Stimulated activated effector memory CD8-positive, alpha-beta T cell treated with anti-CD3 and anti-CD28 coated beads, Interleukin-12 subunit alpha, Interleukin-12 subunit beta, amount 100 ng/mL, for 72 hours (primary cell): Measurements from ENCODE around the gene ATP11B.

Experiments used
- ATAC-seq: fragments of 150-1000 bp; cut with Tn5 transposase; 2 replicates; pipeline ENCODE4 v1.10.0; 2021
- DNase-seq, 2 donors: peaks; one replicate each; pipeline ENCODE4 v3.0.0; 2021 to 2022; ENCODE audit warnings: low spot score in 2 of 2
- H3K27ac Mint-ChIP-seq: one replicate; pipeline ENCODE4 v1.8.0; 2022; ENCODE audit warnings: mild to moderate bottlenecking, mixed read lengths
- H3K36me3 Mint-ChIP-seq: one replicate; pipeline ENCODE4 v1.8.0; 2022; ENCODE audit warnings: mild to moderate bottlenecking, mixed read lengths
- H3K4me1 Mint-ChIP-seq: one replicate; pipeline ENCODE4 v1.8.0; 2022; ENCODE audit warnings: mixed read lengths
- H3K4me3 Mint-ChIP-seq: one replicate; pipeline ENCODE4 v1.8.0; 2022; ENCODE audit warnings: mild to moderate bottlenecking, mixed read lengths
- H3K9me3 Mint-ChIP-seq: one replicate; pipeline ENCODE4 v1.8.0; 2022; ENCODE audit warnings: mixed read lengths

ATP11B gene

DNA sequence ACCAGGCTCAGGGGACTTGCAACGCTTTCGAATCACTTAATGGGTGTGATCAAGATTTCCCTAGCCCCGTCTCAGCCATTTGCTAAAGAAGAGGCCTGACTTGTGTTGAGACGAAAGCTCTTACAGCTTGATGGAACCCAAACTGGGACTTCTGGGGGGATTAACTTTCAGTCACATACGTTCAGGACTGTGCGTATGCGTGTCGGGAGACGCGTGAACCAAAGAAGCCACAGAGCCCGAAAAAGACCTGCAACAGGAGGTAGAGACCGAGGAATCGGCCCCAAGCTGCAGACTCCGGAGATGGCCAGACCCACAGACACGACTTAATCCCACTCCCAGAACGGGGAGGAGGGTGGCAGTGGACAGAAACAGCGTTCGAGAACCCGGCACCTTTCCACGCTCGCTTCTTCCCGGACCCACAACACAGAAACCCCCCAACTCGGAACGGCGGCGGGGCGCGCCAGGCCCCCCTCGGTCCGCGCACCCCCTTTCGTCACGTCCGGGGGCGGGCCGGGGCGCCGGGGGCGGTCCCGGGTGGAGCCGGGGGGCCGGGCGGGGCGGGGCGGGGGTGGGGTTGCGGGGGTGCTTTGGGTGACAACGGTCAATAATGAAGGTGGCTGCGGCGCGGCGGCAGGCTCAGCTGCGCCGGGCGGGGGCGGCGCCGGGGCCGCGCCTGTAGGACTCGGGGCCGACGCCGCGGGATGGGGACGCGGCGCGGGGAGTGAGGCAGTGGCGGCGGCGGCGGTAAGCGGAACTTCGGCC, at the start of gene ATP11B:
Gene ATP11B (plus strand): TSS at position 604 of the 762 bp plus-strand sequence. CDS start 256 bp downstream, outside the sequence.
- H3K9me3 Mint-ChIP-seq, result no peaks in the 10 kb centered on the region
- peak within 1 kb of the TSS; percentile 94 for H3K27ac Mint-ChIP-seq
- H3K36me3 Mint-ChIP-seq, result peaks cover 23% of the 10 kb centered on the region
- H3K4me1 Mint-ChIP-seq, result peaks cover 16% of the 10 kb centered on the region
- ATAC-seq, result peak; percentile 82
- H3K4me3 Mint-ChIP-seq, result peak within 1 kb of the TSS; percentile 89
- DNase-seq, result peak; percentile 81 to 87

DNA sequence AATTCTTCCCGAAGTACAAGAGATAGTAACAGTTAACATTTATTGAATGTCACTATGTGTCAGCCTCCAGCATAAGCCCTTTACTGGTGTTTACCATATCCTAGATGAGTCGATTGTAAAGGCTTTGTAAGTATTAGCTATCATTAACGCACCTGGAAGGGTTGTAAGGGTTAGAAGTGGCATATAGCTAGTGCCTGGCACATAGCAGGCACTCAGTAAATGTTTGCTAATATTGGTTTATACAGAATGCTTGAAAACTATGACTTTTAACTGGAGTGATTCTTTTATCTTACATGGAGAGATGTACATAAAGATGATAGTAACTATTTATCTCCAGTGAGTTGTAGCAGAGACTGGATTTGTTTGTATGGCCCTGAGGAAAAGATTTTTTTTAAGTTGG, 46.3 kb upstream of the ATP11B start:
- no peaks in the 10 kb centered on the region for H3K4me1 Mint-ChIP-seq
- no peak overlapping the region for H3K27ac Mint-ChIP-seq
- H3K36me3 Mint-ChIP-seq, result no peaks in the 10 kb centered on the region
- no peak overlapping the region for H3K4me3 Mint-ChIP-seq
- DNase-seq (no peak), ATAC-seq (no peak)
- H3K9me3 Mint-ChIP-seq, result no peaks in the 10 kb centered on the region

DNA sequence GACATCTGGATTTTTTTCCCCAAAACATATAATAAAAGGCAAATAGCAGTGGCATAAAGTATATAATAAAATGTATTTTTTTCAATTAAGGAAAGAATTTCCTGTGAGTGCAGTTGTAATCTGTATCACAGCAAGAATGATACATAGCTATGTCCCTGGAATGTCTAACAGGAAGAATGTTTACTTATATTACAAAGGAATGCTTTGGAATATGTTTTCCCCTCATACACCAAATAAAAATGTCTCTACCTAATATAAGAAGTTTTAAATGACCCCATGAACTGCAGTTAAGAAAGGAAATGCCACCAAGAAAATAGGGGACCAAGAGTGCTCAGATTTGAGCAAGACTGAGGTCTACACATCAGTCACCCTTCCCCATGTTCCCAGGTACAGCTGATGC, 38.0 kb upstream of the ATP11B start:
- no peak overlapping the region for H3K4me3 Mint-ChIP-seq
- H3K36me3 Mint-ChIP-seq, result no peaks in the 10 kb centered on the region
- no peaks in the 10 kb centered on the region for H3K4me1 Mint-ChIP-seq
- no peak for ATAC-seq
- no peak overlapping the region for H3K27ac Mint-ChIP-seq
- H3K9me3 Mint-ChIP-seq, result no peaks in the 10 kb centered on the region
- DNase-seq, result no peak

DNA sequence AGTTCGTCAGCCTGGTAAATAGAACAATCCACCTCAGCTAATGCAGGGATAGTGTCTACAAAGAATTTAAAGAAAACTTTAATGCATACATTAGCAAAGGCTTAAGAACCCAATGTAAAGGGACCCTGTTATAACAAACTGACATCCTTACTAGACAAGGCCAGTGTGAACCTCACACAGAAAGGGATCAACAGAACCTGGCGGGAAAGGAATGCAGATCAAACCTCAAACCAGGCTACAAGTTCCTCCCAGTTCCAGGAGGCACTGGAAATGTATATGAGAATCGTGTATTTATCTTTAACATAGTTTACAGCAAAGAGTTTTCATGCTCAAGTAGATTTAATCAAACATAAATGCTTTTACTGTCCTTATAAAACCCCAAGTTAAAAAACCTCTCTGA, 37.6 kb upstream of the ATP11B start:
- H3K9me3 Mint-ChIP-seq, result no peaks in the 10 kb centered on the region
- no peak overlapping the region for H3K4me3 Mint-ChIP-seq
- DNase-seq (no peak), ATAC-seq (no peak)
- H3K36me3 Mint-ChIP-seq, result no peaks in the 10 kb centered on the region
- no peak overlapping the region for H3K27ac Mint-ChIP-seq
- no peaks in the 10 kb centered on the region for H3K4me1 Mint-ChIP-seq

DNA sequence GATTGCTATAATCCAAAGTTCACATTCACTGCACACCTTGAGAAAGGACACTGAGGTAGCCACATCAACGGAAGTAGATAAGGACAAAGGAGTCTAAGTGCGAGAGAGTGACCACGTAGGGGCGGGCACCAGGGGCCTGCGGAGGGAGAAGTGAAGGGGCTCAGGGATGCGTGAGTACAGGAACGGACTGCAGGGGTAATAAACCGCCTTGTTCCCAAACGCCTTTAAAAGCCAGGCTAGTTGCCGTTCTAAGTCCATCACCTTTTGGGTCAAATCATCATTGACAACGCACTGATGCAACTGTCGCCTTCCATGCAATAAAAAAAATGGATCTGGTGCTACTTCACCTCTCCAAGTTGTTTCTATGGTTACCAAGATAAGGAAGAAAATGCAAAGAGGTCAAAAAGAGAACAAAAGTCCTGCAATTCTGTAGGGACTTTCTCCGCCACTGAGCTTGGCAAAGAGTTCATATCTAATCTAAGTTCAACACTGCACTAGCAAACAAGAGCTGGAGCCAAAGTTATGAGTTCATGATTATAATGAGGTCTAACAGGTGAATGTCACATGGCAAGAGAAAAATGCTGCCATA, 32.6 kb upstream of the ATP11B start:
- H3K36me3 Mint-ChIP-seq, result no peaks in the 10 kb centered on the region
- no peak overlapping the region for H3K27ac Mint-ChIP-seq
- H3K4me3 Mint-ChIP-seq, result no peak overlapping the region
- ATAC-seq (no peak), DNase-seq (no peak)
- H3K4me1 Mint-ChIP-seq, result no peaks in the 10 kb centered on the region
- no peaks in the 10 kb centered on the region for H3K9me3 Mint-ChIP-seq

DNA sequence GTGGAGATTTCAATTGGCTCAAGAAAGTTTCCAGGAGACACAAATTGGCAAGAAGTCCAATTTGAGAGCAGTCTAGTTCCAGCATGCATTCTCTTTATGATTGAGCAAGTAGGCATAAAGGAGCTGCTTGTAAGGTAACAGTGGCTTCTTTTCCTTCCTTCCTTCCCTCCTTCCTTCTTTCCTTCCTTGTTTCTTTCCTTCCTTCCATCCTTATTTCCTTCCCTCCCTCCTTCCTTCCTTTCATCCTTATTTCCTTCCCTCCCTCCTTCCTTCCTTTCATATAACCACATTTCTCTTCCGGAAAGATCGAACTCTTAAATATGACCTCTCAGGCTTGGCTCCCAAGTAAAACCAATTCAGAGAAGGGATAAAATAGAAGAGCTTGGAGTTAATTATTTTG, 29.4 kb upstream of the ATP11B start:
- H3K4me3 Mint-ChIP-seq, result no peak overlapping the region
- no peaks in the 10 kb centered on the region for H3K4me1 Mint-ChIP-seq
- no peak for DNase-seq
- ATAC-seq, result no peak
- no peaks in the 10 kb centered on the region for H3K36me3 Mint-ChIP-seq
- H3K27ac Mint-ChIP-seq, result no peak overlapping the region
- H3K9me3 Mint-ChIP-seq, result no peaks in the 10 kb centered on the region

DNA sequence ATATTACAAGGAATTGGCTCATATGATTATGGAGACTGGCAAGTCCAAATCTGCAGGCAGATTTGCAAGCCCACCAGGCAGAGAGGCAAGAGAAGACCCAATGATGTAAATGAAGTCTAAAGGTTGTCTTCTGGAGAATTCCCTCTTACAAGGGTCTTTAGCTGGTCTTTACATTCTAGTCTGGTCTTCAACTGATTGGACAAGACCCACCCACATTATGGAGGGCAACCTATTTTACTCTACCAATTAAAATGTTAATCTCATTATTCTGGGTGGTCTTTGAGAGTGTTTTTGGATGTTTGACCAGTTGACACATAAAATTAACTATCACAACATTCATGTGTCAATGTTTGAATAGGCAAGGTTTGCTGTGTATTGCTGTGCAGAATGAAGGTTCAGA, 28.0 kb upstream of the ATP11B start:
- Mint-ChIP-seq H3K4me1 (no peaks in the 10 kb centered on the region), H3K36me3 (no peaks in the 10 kb centered on the region), H3K4me3 (no peak overlapping the region), H3K9me3 (no peaks in the 10 kb centered on the region), H3K27ac (no peak overlapping the region)
- ATAC-seq (no peak), DNase-seq (no peak)

DNA sequence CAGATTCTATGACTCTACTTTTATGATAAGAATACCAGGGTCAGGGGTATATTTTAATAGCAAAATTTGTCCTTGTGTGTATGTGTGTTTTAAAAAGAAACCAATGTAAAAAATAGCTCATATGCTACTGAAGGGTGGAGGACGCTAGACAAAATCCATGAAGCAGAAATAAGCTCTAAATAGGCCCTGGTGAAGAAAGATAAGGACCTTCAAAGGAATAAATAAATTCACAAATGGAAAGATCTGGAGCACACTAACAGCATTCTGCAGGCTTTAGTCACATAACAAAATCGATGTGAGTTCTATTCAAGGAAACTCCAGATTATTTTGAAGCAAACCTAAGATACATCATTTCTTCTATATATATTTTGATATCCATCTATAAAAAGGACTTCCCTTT, 27.2 kb upstream of the ATP11B start:
- H3K36me3 Mint-ChIP-seq, result no peaks in the 10 kb centered on the region
- H3K9me3 Mint-ChIP-seq, result no peaks in the 10 kb centered on the region
- H3K27ac Mint-ChIP-seq, result no peak overlapping the region
- DNase-seq (no peak), ATAC-seq (no peak)
- H3K4me1 Mint-ChIP-seq, result no peaks in the 10 kb centered on the region
- H3K4me3 Mint-ChIP-seq, result no peak overlapping the region

DNA sequence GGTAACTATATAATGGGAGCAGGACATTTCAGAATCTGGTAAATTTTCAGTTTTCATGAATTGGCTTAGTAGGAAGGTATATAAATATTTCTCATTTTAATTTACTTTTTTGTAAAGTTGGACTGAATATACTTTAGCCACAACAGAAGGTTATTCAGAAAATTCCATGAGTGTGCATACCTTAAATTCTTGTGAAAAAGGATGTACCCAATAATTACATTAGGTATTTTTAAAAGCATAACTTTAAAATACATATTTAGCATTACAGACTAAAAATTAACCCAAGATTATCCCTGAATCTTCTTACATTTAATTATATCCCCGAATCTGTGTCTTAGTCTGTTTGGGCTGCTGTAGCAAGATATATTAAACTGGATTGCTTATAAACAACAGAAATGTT, 24.9 kb upstream of the ATP11B start:
- no peak overlapping the region for H3K4me3 Mint-ChIP-seq
- H3K4me1 Mint-ChIP-seq, result no peaks in the 10 kb centered on the region
- ATAC-seq (no peak), DNase-seq (no peak)
- H3K9me3 Mint-ChIP-seq, result no peaks in the 10 kb centered on the region
- no peak overlapping the region for H3K27ac Mint-ChIP-seq
- H3K36me3 Mint-ChIP-seq, result no peaks in the 10 kb centered on the region

DNA sequence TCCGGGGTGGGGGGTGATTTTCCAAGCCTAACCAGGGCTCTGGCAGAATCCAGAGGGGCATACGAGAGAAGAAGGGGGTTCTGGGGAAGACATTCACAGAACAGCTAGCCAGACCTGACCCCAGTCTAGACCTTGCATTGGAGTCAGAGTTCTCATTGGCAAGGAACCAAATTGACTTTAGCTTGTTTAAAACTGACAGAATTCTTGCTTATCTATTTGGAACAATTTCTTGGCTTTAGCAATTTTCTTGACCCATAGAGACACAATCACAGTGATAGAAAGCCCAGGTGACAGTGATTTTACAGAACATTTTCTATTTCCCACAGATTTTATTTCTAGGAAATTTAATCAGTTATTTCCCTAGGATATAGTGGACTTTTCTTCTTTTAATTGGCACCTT, 23.6 kb upstream of the ATP11B start:
- Mint-ChIP-seq H3K27ac (no peak overlapping the region), H3K4me1 (no peaks in the 10 kb centered on the region), H3K4me3 (no peak overlapping the region), H3K36me3 (no peaks in the 10 kb centered on the region), H3K9me3 (peaks cover under 1% of the 10 kb centered on the region)
- no peak for DNase-seq
- ATAC-seq, result no peak

DNA sequence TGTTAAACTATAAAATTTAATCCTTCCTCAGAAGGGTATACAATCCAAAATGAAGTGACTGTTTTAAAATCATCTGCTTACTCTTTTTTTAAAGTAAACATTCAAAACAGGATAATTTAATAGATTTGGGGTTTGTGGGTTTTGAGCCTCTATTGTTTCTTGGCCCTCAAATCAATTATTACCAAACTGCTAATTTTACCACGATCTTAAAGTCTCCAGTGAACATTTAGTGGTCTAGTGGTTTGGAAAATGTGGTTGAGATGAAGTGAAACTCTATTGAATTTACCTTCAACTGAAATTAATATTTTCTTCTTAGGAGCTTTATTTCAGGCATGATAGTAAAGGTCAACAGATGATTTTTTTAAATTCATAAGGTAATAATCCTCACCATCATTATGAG, 11.2 kb upstream of the ATP11B start:
- DNase-seq (no peak), ATAC-seq (no peak)
- peaks cover 3% of the 10 kb centered on the region for H3K9me3 Mint-ChIP-seq
- H3K4me1 Mint-ChIP-seq, result no peaks in the 10 kb centered on the region
- H3K4me3 Mint-ChIP-seq, result no peak overlapping the region
- H3K27ac Mint-ChIP-seq, result no peak overlapping the region
- no peaks in the 10 kb centered on the region for H3K36me3 Mint-ChIP-seq

DNA sequence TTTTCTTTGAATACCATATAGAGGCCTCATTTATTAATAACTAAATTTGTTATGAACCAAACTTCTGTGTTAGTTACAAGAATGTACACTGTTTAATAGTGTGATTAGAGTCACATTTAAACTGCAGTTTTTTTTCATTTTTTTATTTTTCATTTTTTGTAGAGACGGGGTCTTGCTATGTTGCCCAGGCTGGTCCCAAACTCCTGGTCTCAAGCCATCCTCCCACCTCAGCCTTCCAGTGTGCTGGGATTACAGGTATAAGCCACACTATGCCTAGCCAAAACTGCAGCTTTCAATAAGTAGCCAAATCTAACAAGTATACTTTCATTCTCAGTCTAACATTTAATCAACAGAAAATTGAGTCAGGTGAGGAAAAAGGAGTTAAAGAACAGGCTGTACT, 10.2 kb upstream of the ATP11B start:
- H3K9me3 Mint-ChIP-seq, result no peaks in the 10 kb centered on the region
- ATAC-seq (no peak), DNase-seq (no peak)
- H3K4me3 Mint-ChIP-seq, result no peak overlapping the region
- H3K4me1 Mint-ChIP-seq, result no peaks in the 10 kb centered on the region
- no peaks in the 10 kb centered on the region for H3K36me3 Mint-ChIP-seq
- no peak overlapping the region for H3K27ac Mint-ChIP-seq

DNA sequence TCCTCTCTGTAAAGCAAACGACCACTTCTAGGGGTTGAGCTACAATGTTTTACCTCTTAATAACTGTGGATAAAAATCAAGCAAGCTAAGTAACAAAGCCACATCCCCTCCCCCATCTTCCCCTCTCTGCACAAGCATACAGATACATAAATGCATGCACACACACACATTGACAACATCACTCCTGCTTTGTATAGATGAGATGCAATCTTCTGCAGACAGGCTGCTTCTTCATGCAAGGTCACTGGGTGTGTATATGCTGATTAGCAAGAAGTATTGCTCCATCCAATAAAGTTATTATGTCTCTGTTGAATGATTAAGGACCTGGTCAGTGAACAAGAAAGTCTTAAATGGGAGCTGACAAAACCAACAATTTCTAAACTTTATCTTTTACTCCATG, 8.8 kb upstream of the ATP11B start:
- Mint-ChIP-seq H3K4me3 (no peak overlapping the region), H3K9me3 (no peaks in the 10 kb centered on the region), H3K36me3 (no peaks in the 10 kb centered on the region), H3K4me1 (no peaks in the 10 kb centered on the region), H3K27ac (no peak overlapping the region)
- DNase-seq (no peak), ATAC-seq (no peak)

DNA sequence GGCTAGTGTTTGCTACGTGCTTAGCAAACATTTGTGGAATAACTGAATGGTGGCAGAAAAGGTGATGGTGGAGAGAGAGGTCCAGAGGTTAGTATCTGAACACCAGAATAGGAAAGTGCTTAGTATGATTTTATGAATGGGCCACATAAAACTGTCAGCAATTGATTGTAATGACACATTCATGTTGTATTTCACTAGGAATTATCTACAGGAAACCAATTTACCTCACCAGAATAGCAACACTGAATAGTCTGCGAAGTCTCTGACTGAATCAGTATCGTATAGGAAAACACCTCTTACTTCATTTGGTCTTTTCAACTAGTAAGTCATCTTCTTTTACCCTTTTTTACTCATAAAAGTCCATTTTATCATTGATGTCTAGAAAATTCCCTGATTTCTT, 8.2 kb upstream of the ATP11B start:
- Mint-ChIP-seq H3K27ac (no peak overlapping the region), H3K36me3 (no peaks in the 10 kb centered on the region), H3K4me1 (no peaks in the 10 kb centered on the region), H3K9me3 (no peaks in the 10 kb centered on the region), H3K4me3 (no peak overlapping the region)
- DNase-seq (no peak), ATAC-seq (peak; percentile 21)

DNA sequence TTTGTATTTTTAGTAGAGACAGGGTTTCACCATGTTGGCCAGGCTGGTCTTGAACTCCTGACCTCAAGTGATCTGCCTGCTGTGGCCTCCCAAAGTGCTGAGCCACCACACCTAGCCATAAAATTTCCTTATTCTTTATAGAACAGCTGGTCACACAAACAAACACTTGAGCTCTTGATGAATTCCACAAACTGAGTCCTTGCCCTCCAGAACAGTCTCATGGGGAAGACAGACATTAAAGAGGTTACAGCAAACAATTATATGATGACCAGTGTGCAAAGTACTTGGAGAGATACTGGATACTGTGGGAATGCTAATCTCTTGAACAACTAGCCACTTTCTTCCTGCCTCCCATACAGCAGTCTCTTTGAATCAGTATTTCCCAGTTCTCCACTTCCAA, 7.5 kb upstream of the ATP11B start:
- ATAC-seq (no peak), DNase-seq (no peak)
- no peaks in the 10 kb centered on the region for H3K4me1 Mint-ChIP-seq
- no peak overlapping the region for H3K4me3 Mint-ChIP-seq
- no peaks in the 10 kb centered on the region for H3K9me3 Mint-ChIP-seq
- H3K27ac Mint-ChIP-seq, result no peak overlapping the region
- H3K36me3 Mint-ChIP-seq, result no peaks in the 10 kb centered on the region

DNA sequence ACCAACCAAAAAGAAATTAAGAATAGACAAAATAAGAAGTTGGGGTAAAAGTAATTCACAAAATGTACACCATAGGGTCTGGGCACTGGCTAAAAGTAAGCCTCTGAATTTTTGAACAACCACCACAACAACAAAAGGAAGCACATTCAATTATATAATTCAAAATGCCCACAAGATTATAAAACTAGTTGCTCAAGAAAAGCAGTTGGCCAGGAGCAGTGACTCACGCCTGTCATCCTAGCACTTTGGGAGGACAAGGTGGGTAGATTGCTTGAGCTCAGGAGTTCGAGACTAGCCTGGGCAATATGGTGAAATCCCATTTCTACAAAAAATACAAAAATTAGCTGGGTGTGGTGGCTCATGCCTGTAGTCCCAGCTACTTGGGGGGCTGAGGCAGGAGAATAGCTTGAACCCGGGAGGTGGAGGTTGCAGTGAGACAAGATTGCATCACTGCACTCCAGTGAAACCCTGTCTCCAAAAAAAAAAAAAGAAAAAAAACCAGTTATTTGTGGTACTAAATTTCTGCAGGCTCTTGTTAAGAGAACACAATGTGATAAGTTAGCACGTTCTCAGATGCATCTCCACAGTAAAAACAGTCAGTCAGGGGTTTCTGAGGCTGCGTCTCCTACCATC, 6.6 kb upstream of the ATP11B start:
- Mint-ChIP-seq H3K9me3 (no peaks in the 10 kb centered on the region), H3K4me3 (no peak overlapping the region), H3K36me3 (no peaks in the 10 kb centered on the region), H3K27ac (no peak overlapping the region), H3K4me1 (no peaks in the 10 kb centered on the region)
- DNase-seq (no peak), ATAC-seq (no peak)
